ENCODE data around the gene TMEM86B.

The TMEM86B gene

GRCh38 chr19:55257461-55258420 is 29.2 kb upstream of the TMEM86B start:
- no peak for DNase-seq (ENCODE audit: low read depth, low spot score)

- DNase-seq (ENCODE audit: low read depth, low spot score), result no peak
These were observed 28.2 kb upstream of the TMEM86B start for GRCh38 chr19:55256562-55257460.

GRCh38 chr19:55255618-55256423 is 27.3 kb upstream of the TMEM86B start:
- DNase-seq (ENCODE audit: low read depth, low spot score), result no peak

- DNase-seq (ENCODE audit: low read depth, low spot score), result no peak
These were observed 26.0 kb upstream of the TMEM86B start for GRCh38 chr19:55254625-55254977.

GRCh38 chr19:55253842-55254624 is 25.5 kb upstream of the TMEM86B start:
- no peak for DNase-seq (ENCODE audit: low read depth, low spot score)

GRCh38 chr19:55252760-55253663 is 24.4 kb upstream of the TMEM86B start:
- no peak for DNase-seq (ENCODE audit: low read depth, low spot score)

GRCh38 chr19:55251341-55252081 is 22.9 kb upstream of the TMEM86B start:
- DNase-seq (ENCODE audit: low read depth, low spot score), result no peak

GRCh38 chr19:55250262-55251036 is 21.9 kb upstream of the TMEM86B start:
- no peak for DNase-seq (ENCODE audit: low read depth, low spot score)

GRCh38 chr19:55249841-55250240 is 21.3 kb upstream of the TMEM86B start:
- DNase-seq (ENCODE audit: low read depth, low spot score), result no peak

GRCh38 chr19:55248704-55249103 is 20.1 kb upstream of the TMEM86B start:
- no peak for DNase-seq (ENCODE audit: low read depth, low spot score)

GRCh38 chr19:55248166-55248675 is 19.7 kb upstream of the TMEM86B start:
- DNase-seq (ENCODE audit: low read depth, low spot score), result no peak

GRCh38 chr19:55247621-55248099 is 19.1 kb upstream of the TMEM86B start:
- DNase-seq (ENCODE audit: low read depth, low spot score), result no peak

- DNase-seq (ENCODE audit: low read depth, low spot score), result no peak
These were observed 18.2 kb upstream of the TMEM86B start for GRCh38 chr19:55246462-55247451.

GRCh38 chr19:55245236-55245904 is 16.8 kb upstream of the TMEM86B start:
- DNase-seq (ENCODE audit: low read depth, low spot score), result no peak

- DNase-seq (ENCODE audit: low read depth, low spot score), result no peak
These were observed 15.6 kb upstream of the TMEM86B start for GRCh38 chr19:55244004-55244680.

- DNase-seq (ENCODE audit: low read depth, low spot score), result no peak
These were observed 14.0 kb upstream of the TMEM86B start for GRCh38 chr19:55242517-55242916.
